Limb (tissue), 2 donors: ENCODE results near the gene AGPAT1.
A peak's percentile ranks its signal among the peaks of the same experiment; 100 is the strongest.
"Not testable (repeated sequence)": the region's sequence is repeated elsewhere in the genome, so short reads cannot be mapped to it uniquely, and the experiment has no call there.

Source experiments
- DNase-seq, 2 donors: peaks; one replicate each; pipeline ENCODE4 v3.0.0-alpha.2; 2016; ENCODE audit errors: extremely low spot score in 2 of 2

The AGPAT1 gene, protein sequence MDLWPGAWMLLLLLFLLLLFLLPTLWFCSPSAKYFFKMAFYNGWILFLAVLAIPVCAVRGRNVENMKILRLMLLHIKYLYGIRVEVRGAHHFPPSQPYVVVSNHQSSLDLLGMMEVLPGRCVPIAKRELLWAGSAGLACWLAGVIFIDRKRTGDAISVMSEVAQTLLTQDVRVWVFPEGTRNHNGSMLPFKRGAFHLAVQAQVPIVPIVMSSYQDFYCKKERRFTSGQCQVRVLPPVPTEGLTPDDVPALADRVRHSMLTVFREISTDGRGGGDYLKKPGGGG

DNA sequence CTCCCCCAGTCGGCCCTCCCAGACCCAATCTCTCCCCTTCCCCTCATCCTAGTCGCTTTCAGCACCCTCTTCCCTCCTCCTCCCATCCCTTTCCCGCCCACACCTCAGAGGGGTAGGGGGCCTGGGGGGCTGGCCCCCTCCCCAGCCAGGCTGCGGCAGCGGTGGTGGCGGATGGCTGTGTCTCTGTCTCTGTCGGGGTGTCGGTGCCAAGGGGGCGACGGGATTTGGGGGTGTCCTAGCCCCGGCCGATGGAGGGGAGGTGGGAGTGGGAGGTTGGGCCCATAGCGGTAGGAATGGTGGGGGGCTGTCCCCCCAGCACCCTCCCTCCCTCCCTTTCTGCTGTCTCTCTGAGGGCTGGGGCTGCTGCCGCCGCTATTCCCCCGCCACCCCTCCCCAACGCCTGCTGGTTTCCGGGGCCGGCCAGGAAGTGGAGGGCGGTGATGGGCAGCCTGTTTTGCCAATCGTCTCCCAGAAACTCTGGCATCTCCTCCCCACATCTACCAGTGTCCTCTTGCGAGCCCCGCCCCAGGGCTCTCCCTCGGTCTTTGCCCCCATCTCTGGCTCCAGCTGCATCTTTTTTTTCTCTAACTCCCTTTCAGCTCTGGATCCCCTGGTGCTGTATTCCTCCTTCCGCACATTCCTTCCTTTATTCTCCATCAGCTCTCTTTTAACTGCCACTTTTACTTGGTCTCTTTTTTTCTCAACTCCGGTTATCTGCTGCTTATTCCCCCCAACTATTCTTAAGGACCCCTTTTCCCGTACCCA, at the start of gene AGPAT1:
TSS of gene AGPAT1 (minus strand) at position 374 of the 765 bp plus-strand sequence. CDS start 4,588 bp downstream, outside the sequence.
- peak; percentile 95 to 99 for DNase-seq

DNA sequence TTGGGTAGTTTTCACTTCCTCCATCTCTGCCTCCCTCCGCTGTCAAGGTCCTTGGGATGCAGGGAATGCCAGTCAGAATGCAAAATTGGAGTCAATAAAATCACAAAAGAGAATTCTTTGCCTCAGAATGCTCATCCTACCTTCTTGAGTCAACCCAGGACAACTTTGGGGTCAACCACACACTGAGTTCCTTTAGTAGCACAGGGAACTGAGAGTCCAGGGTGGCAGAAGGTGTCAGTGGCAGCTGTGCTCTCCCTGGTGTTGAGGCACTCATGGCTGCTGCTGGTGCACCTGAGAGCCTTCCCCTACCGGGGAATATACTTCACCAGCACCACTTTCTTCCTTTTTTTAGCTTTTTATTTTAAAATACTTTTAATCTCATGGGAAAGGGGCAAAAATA, 48.8 kb upstream of the AGPAT1 start:
- DNase-seq = no peak

DNA sequence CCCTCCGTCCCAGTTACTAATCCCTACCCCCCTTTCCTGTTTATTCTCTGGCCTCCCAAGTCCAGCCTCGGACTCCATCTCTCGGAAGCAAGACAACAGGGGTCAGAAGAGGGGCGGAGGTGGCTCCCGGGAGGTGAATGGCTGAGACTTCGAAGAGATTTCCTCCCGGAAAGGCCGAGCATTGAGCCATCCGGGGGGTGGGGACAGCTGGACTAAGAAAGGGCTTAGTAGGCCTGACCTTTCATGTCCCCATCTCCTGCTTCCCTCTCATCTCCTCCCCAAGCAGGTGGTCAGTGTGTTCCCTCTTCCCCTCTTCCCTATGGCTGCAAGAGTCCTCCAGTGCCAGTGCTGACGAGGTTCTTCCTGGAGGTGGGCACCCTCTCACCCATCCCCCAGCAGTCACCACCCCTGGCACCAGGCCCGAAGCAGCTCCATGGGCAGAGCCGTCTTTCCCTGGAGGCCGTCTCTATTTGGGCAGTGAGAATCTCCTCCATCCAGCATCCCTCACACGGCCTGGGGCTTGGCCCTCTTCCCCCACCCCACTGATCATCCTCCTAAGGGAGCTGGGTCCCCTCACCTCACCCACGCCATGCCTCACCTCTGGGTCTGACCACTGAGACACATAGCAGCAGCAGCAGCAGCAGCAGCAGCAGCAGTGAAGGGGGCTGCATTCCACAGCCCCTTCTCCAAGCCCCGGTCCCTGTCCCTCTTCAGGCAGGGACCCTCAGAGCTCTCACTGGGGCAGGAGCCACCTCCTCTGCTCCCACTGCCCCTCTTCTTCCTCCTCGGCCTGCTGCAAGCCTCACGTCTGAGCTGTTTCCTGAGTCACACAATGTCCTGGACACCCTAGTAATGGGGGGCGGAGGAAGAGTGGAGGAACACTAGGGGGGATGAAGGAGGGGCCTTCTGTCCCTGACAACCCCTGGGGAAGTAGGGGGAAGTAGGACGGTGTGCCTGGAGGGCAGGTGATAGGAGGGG, 47.7 kb upstream of the AGPAT1 start, which contains the start of gene NOTCH4:
TSS of gene NOTCH4 (minus strand) at position 810 of the 978 bp plus-strand sequence. CDS start at position 671, 139 bp downstream.
- no peak for DNase-seq

DNA sequence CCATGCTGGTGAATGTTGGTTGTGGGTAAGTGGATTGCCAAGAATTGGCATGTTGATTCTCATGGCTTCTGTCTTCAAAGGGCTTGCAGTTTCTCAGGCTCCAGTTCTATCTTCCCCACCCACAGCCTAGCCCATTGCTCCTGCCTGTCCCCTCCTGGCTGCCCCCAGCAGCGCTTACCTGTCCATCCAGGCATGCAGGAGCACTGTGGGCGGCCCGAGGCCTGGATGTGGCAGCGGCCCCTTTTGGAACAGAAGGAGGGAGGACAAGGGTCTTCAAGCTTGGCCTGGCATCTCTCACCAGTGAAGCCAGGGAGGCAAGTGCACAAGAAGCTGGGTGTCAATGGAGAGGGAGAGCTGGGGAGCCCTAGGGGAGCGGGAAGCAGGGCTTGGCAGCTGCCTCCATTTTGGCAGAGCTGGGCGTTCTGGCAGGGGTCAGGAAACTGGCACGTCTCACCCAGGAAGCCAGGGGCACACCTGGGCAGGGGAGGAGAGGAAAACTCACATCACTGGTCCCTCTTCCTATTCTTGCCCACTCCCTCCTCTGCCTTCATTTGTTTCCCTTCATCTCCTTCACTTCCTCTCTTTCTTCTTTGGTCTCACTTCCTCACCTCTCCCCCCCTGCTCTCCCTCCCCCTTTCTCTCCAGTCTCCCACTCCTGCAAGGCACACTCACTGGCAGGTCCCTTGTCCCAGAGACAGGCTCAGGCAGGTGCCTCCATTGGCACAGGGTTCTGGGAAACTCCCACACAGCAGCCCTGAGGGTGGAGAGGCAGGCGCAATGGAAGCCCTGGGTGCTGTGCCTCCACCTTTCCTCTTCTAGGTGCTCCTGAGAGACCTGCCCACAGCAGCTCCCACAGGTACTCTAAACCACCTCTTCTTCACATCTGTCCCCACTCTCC, 46.7 kb upstream of the AGPAT1 start:
- DNase-seq = no peak

GRCh38 chr6:32220021-32220420, 44.1 kb upstream of the AGPAT1 start:
- no peak for DNase-seq

DNA sequence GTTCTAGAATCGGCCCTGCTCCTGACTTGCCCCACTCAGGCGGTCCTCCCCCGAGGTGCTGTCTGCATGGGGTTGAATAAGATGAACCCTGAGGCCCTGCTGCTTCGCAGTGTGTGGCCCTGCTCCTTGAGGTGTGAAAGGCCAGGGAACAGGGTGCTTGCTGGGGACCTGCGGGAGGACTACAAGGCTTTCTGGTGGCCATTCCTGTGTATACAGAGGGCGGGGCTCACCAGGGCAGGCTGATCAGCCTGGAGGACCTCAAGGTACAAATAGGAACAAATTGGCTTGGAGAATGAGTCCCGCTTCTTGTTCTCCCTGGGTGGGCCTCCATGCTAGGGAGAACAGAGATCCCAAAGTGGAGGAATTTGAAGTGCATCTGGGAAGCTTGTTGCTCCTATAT, 42.3 kb upstream of the AGPAT1 start:
- DNase-seq = no peak

- DNase-seq = no peak
Measured at GRCh38 chr6:32216998-32217397, 41.1 kb upstream of the AGPAT1 start.

DNA sequence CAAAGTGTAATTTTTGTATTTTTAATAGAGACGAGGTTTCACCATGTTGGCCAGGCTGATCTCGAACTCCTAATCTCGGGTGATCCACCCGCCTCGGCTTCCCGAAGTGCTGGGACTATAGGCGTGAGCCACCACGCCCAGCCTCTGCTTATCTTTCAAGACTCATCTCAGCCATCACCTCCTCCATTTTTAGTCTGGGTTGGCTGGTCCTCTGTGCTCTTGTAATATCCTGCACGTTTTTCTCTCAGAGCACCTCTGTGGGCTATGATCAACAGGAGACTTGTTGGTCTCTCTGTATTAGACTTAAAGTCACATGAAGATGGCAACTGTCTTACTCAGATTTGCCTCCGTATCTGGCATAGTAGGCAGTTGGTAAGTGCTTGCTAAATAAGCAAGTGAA, 40.4 kb upstream of the AGPAT1 start:
- no peak for DNase-seq

DNA sequence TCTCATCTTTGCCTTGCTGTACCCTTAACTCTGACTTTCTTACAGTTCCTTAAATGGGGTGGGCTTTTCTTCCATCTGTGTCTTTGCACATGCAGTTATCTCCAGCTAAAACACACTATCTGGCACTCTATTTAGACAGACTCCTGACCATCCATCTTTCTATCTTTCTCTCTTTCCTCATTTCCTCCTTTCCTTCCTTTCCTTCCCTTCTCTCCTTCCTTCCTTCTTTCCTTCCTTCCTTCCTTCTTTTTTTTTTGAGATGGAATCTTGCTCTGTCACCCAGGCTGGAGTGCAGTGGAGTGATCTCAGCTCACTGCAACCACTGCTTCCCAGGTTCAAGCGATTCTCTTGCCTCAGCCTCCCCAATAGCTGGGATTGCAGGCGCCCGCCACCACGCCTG, 39.7 kb upstream of the AGPAT1 start:
- no peak for DNase-seq

DNA sequence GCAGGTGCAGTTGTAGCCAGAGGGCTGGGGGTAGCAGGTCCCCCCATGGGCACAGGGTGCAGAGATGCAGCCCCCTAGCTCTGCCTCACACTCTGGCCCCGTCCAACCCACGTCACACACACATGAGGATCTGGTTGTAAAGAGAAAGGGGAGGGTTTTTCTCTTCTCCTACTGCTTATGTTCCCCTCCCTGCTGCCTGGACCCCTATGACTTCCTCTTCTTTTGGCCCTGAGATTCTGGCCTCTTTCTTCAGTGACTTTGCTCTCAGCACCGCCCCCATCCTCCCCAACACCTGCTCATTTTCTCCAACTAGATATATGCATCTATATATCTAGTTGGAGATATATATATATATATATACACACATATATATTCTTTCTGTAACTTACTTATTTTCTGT, 38.2 kb upstream of the AGPAT1 start:
- no peak for DNase-seq

GRCh38 chr6:32213649-32214048, 37.8 kb upstream of the AGPAT1 start:
- DNase-seq = no peak

- DNase-seq = no peak
Measured at GRCh38 chr6:32212076-32212760, 36.3 kb upstream of the AGPAT1 start.

GRCh38 chr6:32211432-32211831, 35.5 kb upstream of the AGPAT1 start:
- DNase-seq = not testable (repeated sequence)

DNA sequence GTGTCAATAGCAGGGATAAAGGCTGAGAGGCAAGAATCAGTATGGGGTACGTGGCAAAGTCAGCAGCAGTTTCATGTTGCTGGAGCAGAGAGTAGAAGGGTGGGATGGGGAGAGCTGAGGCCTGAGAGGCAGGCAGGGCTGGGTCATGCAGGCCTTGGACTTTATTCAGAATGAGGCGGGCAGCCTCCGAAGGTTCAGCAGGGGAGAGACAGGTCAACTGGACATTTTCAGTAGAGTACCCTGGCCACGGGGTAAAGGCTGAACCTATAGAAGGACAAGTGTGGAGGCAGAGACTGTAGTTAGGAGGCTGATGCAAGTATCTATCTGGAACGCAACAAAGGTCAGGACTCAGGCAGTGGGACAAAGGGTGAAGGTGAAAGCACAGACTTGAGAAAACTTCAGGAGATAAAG, 34.3 kb upstream of the AGPAT1 start:
- no peak for DNase-seq

DNA sequence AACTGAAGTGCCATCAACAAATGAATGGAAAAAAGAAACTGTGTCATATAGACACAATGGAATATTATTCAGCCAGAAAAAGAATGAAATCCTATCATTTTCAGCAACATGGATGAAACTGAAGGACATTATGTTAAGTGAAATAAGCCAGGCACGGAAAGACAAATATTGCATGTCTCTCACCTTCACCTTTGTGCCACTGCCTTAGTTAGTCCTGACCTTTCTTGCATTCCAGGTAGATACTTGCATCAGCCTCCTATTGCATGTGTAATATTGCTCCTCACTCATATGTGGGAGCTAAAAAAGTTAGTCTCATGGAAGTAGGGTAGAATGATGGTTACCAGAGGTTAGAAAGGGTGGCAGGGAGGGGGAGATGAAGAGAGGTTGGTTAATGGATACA, 33.1 kb upstream of the AGPAT1 start:
- DNase-seq = no peak

GRCh38 chr6:32204268-32204715, 28.4 kb upstream of the AGPAT1 start:
- no peak for DNase-seq

GRCh38 chr6:32203426-32204267, 27.8 kb upstream of the AGPAT1 start:
- DNase-seq = no peak

GRCh38 chr6:32202186-32202585, 26.3 kb upstream of the AGPAT1 start:
- DNase-seq = no peak
